Vagina (tissue), 2 donors: ENCODE measurements around the gene TET2. TPM values are rescaled to one million over a fixed set of nuclear protein-coding genes. Genes with fewer than 3 reads are reported as not detected.
A peak's percentile ranks its signal among the peaks of the same experiment; 100 is the strongest.

Experiments
- DNase-seq, 2 donors: peaks; one replicate each; pipeline ENCODE4 v3.0.0-alpha.2; 2017; ENCODE audit errors: extremely low spot score in 2 of 2
- H3K27ac ChIP-seq: fragments of 200-600 bp; sonication (generic); one replicate; pipeline ENCODE4 v1.5.1; 2019
- H3K27me3 ChIP-seq: fragments of 200-600 bp; sonication (generic); one replicate; pipeline ENCODE4 v1.5.1; 2019
- H3K36me3 ChIP-seq, 2 donors: fragments of 200-600 bp; sonication (generic); one replicate each; pipeline ENCODE4 v1.5.1; 2017 to 2019
- H3K4me1 ChIP-seq: fragments of 200-600 bp; sonication (generic); one replicate; pipeline ENCODE4 v1.5.1; 2019
- H3K4me3 ChIP-seq, 2 donors: fragments of 200-600 bp; sonication (generic); 1 replicate in 1 of 2; 2 replicates in 1 of 2; pipeline ENCODE4 v1.5.1; 2016 to 2019
- H3K9me3 ChIP-seq: fragments of 200-600 bp; sonication (generic); one replicate; pipeline ENCODE4 v1.5.1; 2019
- CTCF ChIP-seq, 3 experiments: fragments of 450-650 bp in 2 of 3; fragments of 200-600 bp in 1 of 3; sonication (generic) in 1 of 3; IDR thresholded peaks; one replicate each; pipeline ENCODE4 v1.5.1; 2017 to 2019; ENCODE audit warnings: antibody characterized with exemption in 3 of 3, mild to moderate bottlenecking in 2 of 3, moderate library complexity in 2 of 3
- POLR2A ChIP-seq, 2 donors: fragments of 450-650 bp; IDR thresholded peaks; one replicate each; pipeline ENCODE4 v1.6.1; 2017; ENCODE audit warnings: antibody characterized with exemption in 2 of 2, mild to moderate bottlenecking in 2 of 2, moderate library complexity in 2 of 2
- POLR2AphosphoS5 ChIP-seq, 2 donors: sonication (generic); formaldehyde crosslinking; IDR thresholded peaks; one replicate each; pipeline ENCODE4 v1.9.0; 2017; ENCODE audit warnings: antibody characterized with exemption in 2 of 2, mild to moderate bottlenecking in 2 of 2, low read depth in 1 of 2; ENCODE audit not compliant: insufficient read depth in 1 of 2
- intact Hi-C: fragments of 100-400 bp; cut with DNase I; formaldehyde crosslinking; loops from one replicate; pipeline ENCODE4 v1.15.1; 2023
- total RNA-seq: library from RNA; depleted of rRNA; stranded (reverse); fragments of >200 nt; gene quantifications from one replicate; pipeline ENCODE4 v1.2.3, GENCODE V29; 2016

TET2 gene
- total RNA-seq, 1 donor from 2014 or later: 31.9 TPM

- H3K9me3 ChIP-seq: no peaks in the 10 kb centered on the region
- H3K27me3 ChIP-seq: no peaks in the 10 kb centered on the region
- H3K4me3 ChIP-seq: no peak overlapping the region
- TF ChIP-seq POLR2A (IDR thresholded peaks at IDR 0.05) (no peak), POLR2AphosphoS5 (IDR thresholded peaks at IDR 0.05; ENCODE audit: insufficient read depth in 1 of 2, low read depth in 1 of 2) (no peak), CTCF (IDR thresholded peaks at IDR 0.05) (no peak)
- intact Hi-C loops: no loop called here
- no peak overlapping the region for H3K27ac ChIP-seq
- DNase-seq: no peak
- no peaks in the 10 kb centered on the region for H3K36me3 ChIP-seq
- no peaks in the 10 kb centered on the region for H3K4me1 ChIP-seq
These were observed 5.8 kb upstream of the TET2 start for GRCh38 chr4:105140684-105141490.

GRCh38 chr4:105145156-105145902 is 1.3 kb upstream of the TET2 start:
- H3K4me1 ChIP-seq: peaks cover 25% of the 10 kb centered on the region
- no peaks in the 10 kb centered on the region for H3K9me3 ChIP-seq
- intact Hi-C loops: loop anchor here (5.0 kb wide), 1 partner anchor 327 kb away; the partner anchor contains the start of gene PPA2
- peak overlapping the region; percentile 68 to 82 for H3K4me3 ChIP-seq
- peak overlapping the region; percentile 90 for H3K27ac ChIP-seq
- TF ChIP-seq POLR2A (IDR thresholded peaks at IDR 0.05) (peak in 1 of 2 donors; percentile 12), CTCF (IDR thresholded peaks at IDR 0.05) (no peak)
- H3K27me3 ChIP-seq: no peaks in the 10 kb centered on the region
- H3K36me3 ChIP-seq: no peaks in the 10 kb centered on the region
- DNase-seq: no peak

DNA sequence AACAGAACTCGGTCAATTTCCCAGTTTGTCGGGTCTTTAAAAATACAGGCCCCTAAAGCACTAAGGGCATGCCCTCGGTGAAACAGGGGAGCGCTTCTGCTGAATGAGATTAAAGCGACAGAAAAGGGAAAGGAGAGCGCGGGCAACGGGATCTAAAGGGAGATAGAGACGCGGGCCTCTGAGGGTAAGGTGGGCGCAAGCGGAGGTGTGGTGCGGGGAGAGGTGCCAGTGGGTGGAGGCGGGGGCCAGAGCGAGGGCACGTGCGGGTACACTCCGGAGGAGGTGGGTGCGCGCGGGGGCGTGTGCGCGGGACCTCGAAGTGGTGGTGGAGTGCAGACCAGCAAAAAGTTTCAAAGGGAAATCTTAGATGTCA is 787 bp upstream of the TET2 start:
- TF ChIP-seq POLR2AphosphoS5 (IDR thresholded peaks at IDR 0.05; ENCODE audit: insufficient read depth in 1 of 2, low read depth in 1 of 2) (no peak), CTCF (IDR thresholded peaks at IDR 0.05) (no peak), POLR2A (IDR thresholded peaks at IDR 0.05) (no peak)
- peak overlapping the region; percentile 90 for H3K27ac ChIP-seq
- H3K4me1 ChIP-seq: peaks cover 31% of the 10 kb centered on the region
- intact Hi-C loops: loop anchor here (5.0 kb wide), 1 partner anchor 326 kb away; the partner anchor contains the start of gene PPA2
- no peaks in the 10 kb centered on the region for H3K27me3 ChIP-seq
- no peaks in the 10 kb centered on the region for H3K9me3 ChIP-seq
- H3K36me3 ChIP-seq: no peaks in the 10 kb centered on the region
- no peak for DNase-seq
- H3K4me3 ChIP-seq: peak overlapping the region; percentile 68 to 82

- H3K27me3 ChIP-seq: no peaks in the 10 kb centered on the region
- TF ChIP-seq CTCF (IDR thresholded peaks at IDR 0.05) (no peak), POLR2AphosphoS5 (IDR thresholded peaks at IDR 0.05; ENCODE audit: insufficient read depth in 1 of 2, low read depth in 1 of 2) (peak in 1 of 2 donors; percentile 5), POLR2A (IDR thresholded peaks at IDR 0.05) (no peak)
- H3K36me3 ChIP-seq: no peaks in the 10 kb centered on the region
- peak overlapping the region; percentile 90 for H3K27ac ChIP-seq
- DNase-seq: no peak
- intact Hi-C loops: loop anchor here (5.0 kb wide), 1 partner anchor 325 kb away; the partner anchor contains the start of gene PPA2
- peaks cover 33% of the 10 kb centered on the region for H3K4me1 ChIP-seq
- no peaks in the 10 kb centered on the region for H3K9me3 ChIP-seq
- H3K4me3 ChIP-seq: peak overlapping the region; percentile 68 to 82
These were observed 408 bp downstream of the TET2 start for GRCh38 chr4:105147016-105147552.
